ENCODE measurements around the gene ATRNL1. TPM values are rescaled to one million over a fixed set of nuclear protein-coding genes. Genes with fewer than 3 reads are reported as not detected.

The ATRNL1 gene
- total and polyA plus RNA-seq, 2 of the 8 experiments (the other 6 are each of a cell fraction or from before 2014, with no cell fraction given), result 5.1 to 17.6 TPM

- TF ChIP-seq SUZ12 (IDR thresholded peaks at IDR 0.05; ENCODE audit: low read length), result no peak
- no peak for TF ChIP-seq GTF2F1 (IDR thresholded peaks at IDR 0.05; ENCODE audit: borderline replicate concordance, low read depth, low read length)
- TF ChIP-seq RFX5 (IDR thresholded peaks at IDR 0.05; ENCODE audit: borderline replicate concordance, low read depth, low read length), result no peak
- TF ChIP-seq MAX (IDR thresholded peaks at IDR 0.05), result no peak
Measured at GRCh38 chr10:115422624-115423023, 329.5 kb downstream of the ATRNL1 start (continued).

All from H1 (cell line).